GM23248 (cell line): ENCODE measurements around the gene SLC25A21. TPM values are rescaled to one million over a fixed set of nuclear protein-coding genes. Genes with fewer than 3 reads are reported as not detected.

ENCODE experiments used
- DNase-seq: peaks from one replicate; pipeline ENCODE4 v3.0.0-alpha.2; 2015
- H2AFZ ChIP-seq: fragments of 200-600 bp; sonication (generic); 2 replicates; pipeline ENCODE4 v1.6.1; 2016; ENCODE audit warnings: antibody characterized with exemption
- H3F3A ChIP-seq: fragments of 200-600 bp; sonication (generic); 2 replicates; pipeline ENCODE4 v1.6.1; 2016; ENCODE audit warnings: mild to moderate bottlenecking, antibody characterized with exemption, mixed run types; ENCODE audit not compliant: insufficient read depth
- H3K27ac ChIP-seq: fragments of 200-600 bp; sonication (generic); 2 replicates; pipeline ENCODE4 v1.5.1; 2016; ENCODE audit warnings: mild to moderate bottlenecking
- H3K27me3 ChIP-seq: fragments of 200-600 bp; sonication (generic); replicated peaks from 2 replicates; pipeline ENCODE4 v1.6.1; 2016; ENCODE audit warnings: mild to moderate bottlenecking; ENCODE audit not compliant: insufficient read depth
- H3K36me3 ChIP-seq: fragments of 200-600 bp; sonication (generic); 2 replicates; pipeline ENCODE4 v1.6.1; 2016; ENCODE audit warnings: low read depth, mild to moderate bottlenecking
- H3K4me1 ChIP-seq: fragments of 200-600 bp; sonication (generic); 2 replicates; pipeline ENCODE4 v1.6.1; 2016; ENCODE audit warnings: mild to moderate bottlenecking; ENCODE audit not compliant: insufficient read depth
- H3K4me2 ChIP-seq: fragments of 200-600 bp; sonication (generic); one replicate; pipeline ENCODE4 v1.6.1; 2016; ENCODE audit warnings: mild to moderate bottlenecking; ENCODE audit not compliant: unreplicated experiment
- H3K4me3 ChIP-seq: fragments of 200-600 bp; sonication (generic); 2 replicates; pipeline ENCODE4 v1.5.1; 2016; ENCODE audit warnings: mild to moderate bottlenecking
- H3K79me2 ChIP-seq: fragments of 200-600 bp; sonication (generic); 2 replicates; pipeline ENCODE4 v1.6.1; 2016; ENCODE audit warnings: mild to moderate bottlenecking; ENCODE audit not compliant: insufficient read depth
- H3K9ac ChIP-seq: fragments of 200-600 bp; sonication (generic); 2 replicates; pipeline ENCODE4 v1.6.1; 2016; ENCODE audit warnings: mild to moderate bottlenecking
- H3K9me2 ChIP-seq: fragments of 200-600 bp; sonication (generic); 2 replicates; pipeline ENCODE4 v1.6.1; 2016; ENCODE audit warnings: mixed run types, mild to moderate bottlenecking, moderate library complexity; ENCODE audit not compliant: insufficient read depth
- H3K9me3 ChIP-seq: fragments of 200-600 bp; sonication (generic); one replicate; pipeline ENCODE4 v1.6.1; 2017; ENCODE audit warnings: low read depth
- H4K20me1 ChIP-seq: fragments of 200-600 bp; sonication (generic); 2 replicates; pipeline ENCODE4 v1.6.0; 2016; ENCODE audit not compliant: insufficient read depth
- EZH2 ChIP-seq: fragments of 200-600 bp; sonication (generic); IDR thresholded peaks from 2 replicates; pipeline ENCODE4 v1.6.1; 2018; ENCODE audit warnings: antibody characterized with exemption, mild to moderate bottlenecking; ENCODE audit not compliant: insufficient read depth, poor library complexity, severe bottlenecking
- EZH2phosphoT487 ChIP-seq: fragments of 200-600 bp; sonication (generic); IDR thresholded peaks from 2 replicates; pipeline ENCODE4 v1.6.1; 2018; ENCODE audit warnings: antibody characterized with exemption, moderate library complexity, mild to moderate bottlenecking, low read depth; ENCODE audit not compliant: insufficient read depth
- WGBS, 2 experiments: methylation state at CpG; one replicate each; pipeline ENCODE4 v1.1.6; 2015 to 2017; ENCODE audit warnings: low lambda C conversion rate in 2 of 2, low coverage in 1 of 2; ENCODE audit errors: missing lambda C conversion rate in 2 of 2; 5-methylcytosine and 5-hydroxymethylcytosine counted together
- in situ Hi-C: fragments of 300-500 bp; cut with MboI; formaldehyde crosslinking; loops from 2 replicates; pipeline ENCODE4 v1.15.0; 2020
- polyA plus RNA-seq: library from polyadenylated mRNA; unstranded; fragments of >200 nt; fragmentation: Nextera tagmentation; extraction: Ambion mirVana; gene quantifications from 2 replicates; pipeline ENCODE4 v1.2.1, GENCODE V29; 2016
- total RNA-seq: library from RNA; depleted of rRNA; stranded (reverse); fragments of >200 nt; shearing (Covaris generic); gene quantifications from 2 replicates; pipeline ENCODE4 v1.2.3, GENCODE V29; 2014

SLC25A21 gene
- total and polyA plus RNA-seq, 2 experiments from 2014 or later: 0.26 TPM; not detected in 1

- Histone ChIP-seq H3K9ac (no peak overlapping the region), H2AFZ (no peak overlapping the region), H3K27me3 (peaks cover 100% of the 10 kb centered on the region), H3K79me2 (no peaks in the 10 kb centered on the region), H3K4me2 (no peak overlapping the region), H3K27ac (no peak overlapping the region), H3K4me3 (no peak overlapping the region), H3K36me3 (no peaks in the 10 kb centered on the region), H3K9me3 (no peaks in the 10 kb centered on the region), H4K20me1 (no peaks in the 10 kb centered on the region), H3K9me2 (no peaks in the 10 kb centered on the region), H3F3A (no peaks in the 10 kb centered on the region), H3K4me1 (no peaks in the 10 kb centered on the region)
- TF ChIP-seq EZH2 (peak; percentile 27), EZH2phosphoT487 (no peak)
- DNase-seq: no peak
- in situ Hi-C loops: loop anchor here (10.0 to 25.0 kb wide), 2 partner anchors 283 to 491 kb away; no protein-coding TSS in a partner anchor
- 21% methylated on average over 31 of the region's 31 CpGs for WGBS, 2 experiments
These were observed 518.2 kb downstream of the SLC25A21 start for GRCh38 chr14:36653962-36654793.

- Histone ChIP-seq H2AFZ (no peak overlapping the region), H3K9ac (no peak overlapping the region), H3K79me2 (no peaks in the 10 kb centered on the region), H3K4me2 (no peak overlapping the region), H3K4me1 (no peaks in the 10 kb centered on the region), H3K9me3 (no peaks in the 10 kb centered on the region), H3K4me3 (no peak overlapping the region), H3K36me3 (no peaks in the 10 kb centered on the region), H3K27me3 (peaks cover 100% of the 10 kb centered on the region), H3K27ac (no peak overlapping the region), H4K20me1 (no peaks in the 10 kb centered on the region), H3F3A (no peaks in the 10 kb centered on the region), H3K9me2 (no peaks in the 10 kb centered on the region)
- in situ Hi-C loops: loop anchor here (10.0 to 25.0 kb wide), 2 partner anchors 284 to 491 kb away; no protein-coding TSS in a partner anchor
- no peak for TF ChIP-seq EZH2
- no peak for TF ChIP-seq EZH2phosphoT487
- no peak for DNase-seq
- 18 to 21% methylated on average over 3 of the region's 3 CpGs for WGBS, 2 experiments
These were observed 519.0 kb downstream of the SLC25A21 start for GRCh38 chr14:36653413-36653812.

- no peak for TF ChIP-seq EZH2
- Histone ChIP-seq H2AFZ (no peak overlapping the region), H3K36me3 (no peaks in the 10 kb centered on the region), H3K9ac (no peak overlapping the region), H3K4me1 (peaks cover 4% of the 10 kb centered on the region; the same call in 1 of the 2 replicates), H3K9me2 (no peaks in the 10 kb centered on the region), H3K4me3 (no peak overlapping the region), H3F3A (no peaks in the 10 kb centered on the region), H3K27me3 (peaks cover 98% of the 10 kb centered on the region), H3K9me3 (no peaks in the 10 kb centered on the region), H3K4me2 (no peak overlapping the region), H4K20me1 (no peaks in the 10 kb centered on the region), H3K27ac (no peak overlapping the region), H3K79me2 (no peaks in the 10 kb centered on the region)
- in situ Hi-C loops: loop anchor here (10.0 to 25.0 kb wide), 2 partner anchors 285 to 492 kb away; no protein-coding TSS in a partner anchor
- DNase-seq: no peak
These were observed 519.7 kb downstream of the SLC25A21 start for GRCh38 chr14:36652542-36653201.

- Histone ChIP-seq H4K20me1 (no peaks in the 10 kb centered on the region), H2AFZ (no peak overlapping the region), H3K79me2 (no peaks in the 10 kb centered on the region), H3K36me3 (no peaks in the 10 kb centered on the region), H3K4me1 (peaks cover 7% of the 10 kb centered on the region; the same call in 1 of the 2 replicates), H3K9ac (no peak overlapping the region), H3K9me3 (no peaks in the 10 kb centered on the region), H3K9me2 (no peaks in the 10 kb centered on the region), H3K27me3 (peaks cover 98% of the 10 kb centered on the region), H3K4me2 (no peak overlapping the region), H3K27ac (no peak overlapping the region), H3K4me3 (no peak overlapping the region), H3F3A (no peaks in the 10 kb centered on the region)
- no peak for TF ChIP-seq EZH2phosphoT487
- TF ChIP-seq EZH2: no peak
- no peak for DNase-seq
- in situ Hi-C loops: loop anchor here (10.0 to 25.0 kb wide), 2 partner anchors 287 to 495 kb away; no protein-coding TSS in a partner anchor
- WGBS, 2 experiments: 18 to 19% methylated on average over 4 of the region's 4 CpGs
These were observed 522.3 kb downstream of the SLC25A21 start for GRCh38 chr14:36649872-36650650.
